Activated T-cell treated with anti-CD3 and anti-CD28 coated beads, Interleukin-2, amount 50 U/mL, for 4 hours (primary cell): Measurements from ENCODE around the gene DDX47. TPM values are rescaled to one million over a fixed set of nuclear protein-coding genes. Genes with fewer than 3 reads are reported as not detected.
A peak's percentile ranks its signal among the peaks of the same experiment; 100 is the strongest.
"Not testable (repeated sequence)": the region's sequence is repeated elsewhere in the genome, so short reads cannot be mapped to it uniquely, and the experiment has no call there.

Experiments used
- ATAC-seq, 2 donors: fragments of 200-7000 bp; cut with Tn5 transposase; one replicate each; pipeline ENCODE4 v1.10.0; 2021
- DNase-seq: peaks from one replicate; pipeline ENCODE4 v3.0.0-alpha.2; 2020
- H3K27me3 Mint-ChIP-seq: one replicate; pipeline ENCODE4 v1.8.0; 2021; ENCODE audit warnings: low read depth, mixed read lengths
- H3K36me3 Mint-ChIP-seq: one replicate; pipeline ENCODE4 v1.8.0; 2022; ENCODE audit warnings: mixed read lengths; ENCODE audit not compliant: insufficient read depth
- H3K4me1 Mint-ChIP-seq: one replicate; pipeline ENCODE4 v1.8.0; 2021; ENCODE audit warnings: low read depth, mixed read lengths
- H3K4me3 Mint-ChIP-seq: one replicate; pipeline ENCODE4 v1.8.0; 2021; ENCODE audit warnings: mild to moderate bottlenecking, moderate library complexity, mixed read lengths
- H3K9me3 Mint-ChIP-seq: one replicate; pipeline ENCODE4 v1.8.0; 2021; ENCODE audit warnings: mixed read lengths
- total RNA-seq, 3 donors: library from RNA; stranded (reverse); gene quantifications; one replicate each; pipeline ENCODE4 v1.2.1, GENCODE V29; 2021

The DDX47 gene
- total RNA-seq, 3 donors from 2014 or later, result 128 to 141 (median 137) TPM

GRCh38 chr12:12804432-12804886, 8.7 kb upstream of the DDX47 start:
- H3K9me3 Mint-ChIP-seq, result no peaks in the 10 kb centered on the region
- no peaks in the 10 kb centered on the region for H3K27me3 Mint-ChIP-seq
- DNase-seq (no peak), ATAC-seq (no peak)
- no peak overlapping the region for H3K4me3 Mint-ChIP-seq
- H3K4me1 Mint-ChIP-seq, result peaks cover 68% of the 10 kb centered on the region
- no peaks in the 10 kb centered on the region for H3K36me3 Mint-ChIP-seq

- no peak for ATAC-seq
- no peak for DNase-seq
- H3K4me1 Mint-ChIP-seq, result peaks cover 61% of the 10 kb centered on the region
- H3K36me3 Mint-ChIP-seq, result no peaks in the 10 kb centered on the region
- H3K27me3 Mint-ChIP-seq, result no peaks in the 10 kb centered on the region
- no peak overlapping the region for H3K4me3 Mint-ChIP-seq
- H3K9me3 Mint-ChIP-seq, result no peaks in the 10 kb centered on the region
Measured at GRCh38 chr12:12806784-12807516, 6.2 kb upstream of the DDX47 start.

- H3K36me3 Mint-ChIP-seq, H3K9me3 Mint-ChIP-seq, DNase-seq, ATAC-seq, H3K27me3 Mint-ChIP-seq, H3K4me3 Mint-ChIP-seq: not testable (repeated sequence)
- peaks cover 56% of the 10 kb centered on the region for H3K4me1 Mint-ChIP-seq
Measured at GRCh38 chr12:12807517-12807903, 5.6 kb upstream of the DDX47 start.

DNA sequence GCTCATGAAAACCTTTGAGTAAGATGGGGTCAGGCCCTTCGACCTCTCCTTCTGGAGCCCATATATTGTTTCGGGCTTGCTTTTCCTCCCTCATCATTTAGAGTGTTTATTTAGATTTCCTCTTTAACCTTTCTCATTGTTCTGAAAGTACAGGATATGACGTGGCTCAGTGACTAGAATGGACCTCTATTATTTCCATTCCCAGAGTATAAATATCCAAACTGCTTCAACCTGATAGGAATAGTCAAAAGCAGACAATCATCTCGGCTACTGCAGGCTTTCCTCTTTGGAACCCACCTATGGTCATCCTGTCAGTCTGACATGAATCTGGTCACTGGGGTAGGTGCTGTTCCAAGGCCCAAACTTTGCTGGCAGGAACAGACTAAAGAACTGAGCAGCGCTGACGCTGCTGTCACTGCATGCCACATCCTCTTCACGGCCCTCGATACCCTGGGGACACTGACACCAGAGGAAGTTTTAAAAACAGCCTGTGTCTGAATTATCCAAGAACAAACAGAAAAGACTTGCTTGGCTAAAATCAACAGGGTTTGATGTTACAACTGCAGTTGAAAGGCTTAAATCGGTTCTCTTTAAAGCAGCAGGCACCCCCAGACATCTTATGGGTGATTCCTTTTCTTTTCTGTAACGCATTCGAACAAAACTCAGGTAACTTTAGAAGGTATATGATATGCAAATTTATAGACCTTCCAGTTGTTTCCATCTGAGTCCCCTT, 5.0 kb upstream of the DDX47 start:
- Mint-ChIP-seq H3K27me3 (no peaks in the 10 kb centered on the region), H3K4me3 (peak overlapping the region; percentile 47), H3K4me1 (peaks cover 56% of the 10 kb centered on the region), H3K9me3 (no peaks in the 10 kb centered on the region), H3K36me3 (no peaks in the 10 kb centered on the region)
- DNase-seq (peak; percentile 14), ATAC-seq (peak; percentile 52 to 63)

DNA sequence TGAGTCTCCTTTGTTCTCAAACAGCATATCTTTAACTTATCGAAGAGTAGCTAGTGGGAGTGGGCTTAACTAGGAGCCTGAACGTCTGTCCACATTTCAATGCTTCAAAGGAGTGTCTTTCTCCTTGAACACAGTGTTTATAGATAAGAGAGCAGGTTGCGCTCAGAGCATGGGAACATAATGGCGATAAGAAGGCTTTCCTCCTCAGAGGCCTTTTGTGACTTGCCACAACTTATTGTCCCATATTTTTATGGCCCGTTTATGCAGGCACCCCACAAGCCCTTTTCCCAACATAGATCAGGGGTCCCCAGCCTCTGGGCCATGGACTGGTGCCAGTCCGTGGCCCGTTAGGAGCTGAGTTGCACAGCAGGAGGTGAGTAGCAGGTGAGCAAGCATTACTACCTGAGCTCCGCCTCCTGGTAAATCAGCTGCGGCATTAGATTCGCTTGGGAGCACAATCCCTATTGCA, 2.6 kb upstream of the DDX47 start:
- peaks cover 60% of the 10 kb centered on the region for H3K4me1 Mint-ChIP-seq
- no peaks in the 10 kb centered on the region for H3K27me3 Mint-ChIP-seq
- no peak for ATAC-seq
- no peaks in the 10 kb centered on the region for H3K9me3 Mint-ChIP-seq
- peaks cover 6% of the 10 kb centered on the region for H3K36me3 Mint-ChIP-seq
- H3K4me3 Mint-ChIP-seq, result no peak overlapping the region
- DNase-seq, result no peak

- ATAC-seq (no peak), DNase-seq (no peak)
- H3K9me3 Mint-ChIP-seq, result no peaks in the 10 kb centered on the region
- no peak overlapping the region for H3K4me3 Mint-ChIP-seq
- no peaks in the 10 kb centered on the region for H3K27me3 Mint-ChIP-seq
- peaks cover 61% of the 10 kb centered on the region for H3K4me1 Mint-ChIP-seq
- H3K36me3 Mint-ChIP-seq, result peaks cover 14% of the 10 kb centered on the region
Measured at GRCh38 chr12:12811343-12811742, 1.8 kb upstream of the DDX47 start.

DNA sequence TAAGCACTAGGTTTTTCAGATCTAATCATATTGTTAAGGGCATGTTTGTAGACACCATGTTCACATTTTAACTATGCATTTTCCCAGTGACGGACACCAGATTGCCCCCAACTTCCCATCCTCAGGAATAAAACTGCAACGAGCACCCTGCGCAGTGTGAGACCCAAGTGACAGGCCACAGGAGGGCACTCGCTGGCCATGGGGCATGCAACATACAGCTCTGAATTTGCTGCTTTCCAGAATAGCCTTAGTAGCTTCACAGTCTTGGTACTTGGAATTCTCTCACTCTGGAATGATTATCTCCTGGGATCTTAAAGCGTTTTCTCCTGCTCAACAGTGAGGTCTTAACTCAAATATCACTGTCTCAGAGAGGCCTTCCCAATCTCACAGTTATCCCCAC, 972 bp upstream of the DDX47 start:
- peaks cover 62% of the 10 kb centered on the region for H3K4me1 Mint-ChIP-seq
- H3K4me3 Mint-ChIP-seq, result no peak overlapping the region
- peaks cover 18% of the 10 kb centered on the region for H3K36me3 Mint-ChIP-seq
- H3K27me3 Mint-ChIP-seq, result no peaks in the 10 kb centered on the region
- H3K9me3 Mint-ChIP-seq, result no peaks in the 10 kb centered on the region
- no peak for ATAC-seq
- DNase-seq, result no peak

- Mint-ChIP-seq H3K27me3 (no peaks in the 10 kb centered on the region), H3K4me1 (peaks cover 60% of the 10 kb centered on the region), H3K4me3 (peak overlapping the region; percentile 98), H3K36me3 (peaks cover 18% of the 10 kb centered on the region), H3K9me3 (no peaks in the 10 kb centered on the region)
- DNase-seq (no peak), ATAC-seq (no peak)
Measured at GRCh38 chr12:12812618-12813119, 477 bp upstream of the DDX47 start.

DNA sequence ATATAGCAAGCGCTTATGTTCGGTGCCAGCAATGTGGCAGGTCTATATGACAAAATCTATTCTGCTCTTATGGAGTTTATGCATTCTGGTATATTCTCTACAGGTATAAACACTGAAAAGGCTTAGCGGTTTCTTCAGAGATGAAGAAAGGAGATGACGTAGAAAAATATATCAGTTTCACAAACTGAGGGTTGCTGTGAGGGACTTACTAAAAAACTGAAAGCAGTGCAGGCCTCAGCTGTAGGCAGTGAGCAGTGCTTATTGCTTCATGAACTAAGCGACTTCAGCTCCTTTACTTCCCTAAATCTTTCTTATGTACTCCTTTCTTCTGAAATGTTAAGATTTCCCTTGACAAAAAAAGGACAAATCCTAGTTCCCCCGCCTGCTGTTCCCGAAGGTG, 4.5 kb downstream of the DDX47 start:
- no peak for ATAC-seq
- Mint-ChIP-seq H3K27me3 (no peaks in the 10 kb centered on the region), H3K9me3 (no peaks in the 10 kb centered on the region), H3K4me3 (no peak overlapping the region), H3K4me1 (peaks cover 62% of the 10 kb centered on the region), H3K36me3 (peaks cover 44% of the 10 kb centered on the region)
- DNase-seq, result no peak

DNA sequence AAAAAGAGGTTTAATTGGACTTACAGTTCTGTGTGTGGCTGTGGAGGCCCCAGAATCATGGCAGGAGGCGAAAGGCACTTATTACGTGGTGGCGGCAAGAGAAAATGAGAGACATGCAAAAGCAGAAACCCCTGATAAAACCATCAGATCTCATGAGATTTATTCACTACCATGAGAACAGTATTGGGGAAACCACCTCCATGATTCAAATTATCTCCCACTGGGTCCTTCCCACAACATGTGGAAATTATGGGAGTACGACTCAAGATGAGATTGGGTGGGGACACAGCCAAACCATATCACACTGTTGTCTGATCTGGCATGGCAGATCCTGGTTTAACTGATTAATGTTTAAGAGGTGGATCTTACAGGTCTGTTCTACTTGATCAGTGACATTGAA, 5.6 kb downstream of the DDX47 start:
- H3K36me3 Mint-ChIP-seq, result peaks cover 54% of the 10 kb centered on the region
- DNase-seq (no peak), ATAC-seq (peak in 1 of 2 donors; percentile 23)
- H3K9me3 Mint-ChIP-seq, result no peaks in the 10 kb centered on the region
- H3K4me1 Mint-ChIP-seq, result peaks cover 53% of the 10 kb centered on the region
- no peaks in the 10 kb centered on the region for H3K27me3 Mint-ChIP-seq
- no peak overlapping the region for H3K4me3 Mint-ChIP-seq

GRCh38 chr12:12819221-12819620, 6.1 kb downstream of the DDX47 start:
- Mint-ChIP-seq H3K4me1 (peaks cover 48% of the 10 kb centered on the region), H3K27me3 (no peaks in the 10 kb centered on the region), H3K9me3 (no peaks in the 10 kb centered on the region), H3K36me3 (peaks cover 55% of the 10 kb centered on the region), H3K4me3 (no peak overlapping the region)
- DNase-seq, result no peak
- no peak for ATAC-seq

- ATAC-seq (no peak), DNase-seq (no peak)
- Mint-ChIP-seq H3K9me3 (no peaks in the 10 kb centered on the region), H3K4me3 (no peak overlapping the region), H3K27me3 (no peaks in the 10 kb centered on the region), H3K4me1 (peaks cover 41% of the 10 kb centered on the region), H3K36me3 (peaks cover 54% of the 10 kb centered on the region)
Measured at GRCh38 chr12:12819752-12820311, 6.7 kb downstream of the DDX47 start.

GRCh38 chr12:12820376-12820775, 7.2 kb downstream of the DDX47 start:
- DNase-seq, H3K27me3 Mint-ChIP-seq, ATAC-seq, H3K9me3 Mint-ChIP-seq, H3K4me3 Mint-ChIP-seq: not testable (repeated sequence)
- peaks cover 56% of the 10 kb centered on the region for H3K36me3 Mint-ChIP-seq
- peaks cover 39% of the 10 kb centered on the region for H3K4me1 Mint-ChIP-seq

- Mint-ChIP-seq H3K27me3 (no peaks in the 10 kb centered on the region), H3K4me1 (peaks cover 23% of the 10 kb centered on the region), H3K4me3 (no peak overlapping the region), H3K9me3 (no peaks in the 10 kb centered on the region), H3K36me3 (peaks cover 49% of the 10 kb centered on the region)
- ATAC-seq (no peak), DNase-seq (no peak)
Measured at GRCh38 chr12:12821975-12822374, 8.8 kb downstream of the DDX47 start.
